Measurements from ENCODE around the gene RAF1. TPM values are rescaled to one million over a fixed set of nuclear protein-coding genes. Genes with fewer than 3 reads are reported as not detected.

Gene RAF1
- total and polyA plus RNA-seq, 2 of the 8 experiments (the other 6 are each of a cell fraction or from before 2014, with no cell fraction given), result 103 to 118 TPM

GRCh38 chr3:12591997-12592715, 71.8 kb downstream of the RAF1 start:
- Histone ChIP-seq H3K18ac (ENCODE audit: extremely low read depth, low read length) (no peak overlapping the region), H3K14ac (ENCODE audit: insufficient read length) (no peak overlapping the region), H3K27me3 (replicated peaks in 1 of 4; ENCODE audit: control insufficient read depth in 3 of 4, extremely low read depth in 1 of 4, insufficient read depth in 3 of 4, low read length in 3 of 4) (no peaks in the 10 kb centered on the region), H3K9me3 (ENCODE audit: insufficient read depth in 2 of 2, low read depth in 1 of 2, low read length in 1 of 2) (no peaks in the 10 kb centered on the region), H3K56ac (replicated peaks; ENCODE audit: insufficient read length, low read depth, low read length) (no peak overlapping the region), H3K79me2 (ENCODE audit: control insufficient read depth in 1 of 2, insufficient read depth in 2 of 2, low read length in 2 of 2) (no peaks in the 10 kb centered on the region), H2BK5ac (ENCODE audit: low read depth, low read length) (no peak overlapping the region), H2AFZ (ENCODE audit: low read length) (no peak overlapping the region), H3K27ac (ENCODE audit: low read depth, low read length) (no peak overlapping the region), H3K4me2 (ENCODE audit: insufficient read depth in 1 of 2, low read depth in 2 of 2, low read length in 2 of 2) (no peak overlapping the region), H3K23ac (ENCODE audit: insufficient read length) (no peak overlapping the region), H2AK5ac (ENCODE audit: low read depth, low read length) (no peak overlapping the region), H2BK20ac (ENCODE audit: low read length) (no peak overlapping the region), H4K20me1 (replicated peaks in 1 of 2; ENCODE audit: control insufficient read depth in 1 of 2, insufficient read depth in 2 of 2, low read length in 2 of 2) (peaks cover 0 to 5% of the 10 kb centered on the region in 2 experiments), H3K4me3 (ENCODE audit: extremely low read depth in 1 of 4, insufficient read depth in 2 of 4, low read depth in 3 of 4, low read length in 4 of 4) (no peak overlapping the region), H3K79me1 (ENCODE audit: low read depth, low read length) (no peaks in the 10 kb centered on the region; the same call in 1 of the 2 replicates), H3K4me1 (replicated peaks in 1 of 4; ENCODE audit: control insufficient read depth in 3 of 4, insufficient read depth in 4 of 4, low read length in 3 of 4) (no peaks in the 10 kb centered on the region), H2BK15ac (ENCODE audit: low read length) (no peak overlapping the region), H4K5ac (ENCODE audit: insufficient read length, low read depth, low read length) (no peak overlapping the region), H4K8ac (ENCODE audit: extremely low read depth, insufficient read depth, low read length) (no peak overlapping the region), H2BK12ac (ENCODE audit: low read depth, low read length) (no peak overlapping the region), H3K36me3 (ENCODE audit: control insufficient read depth in 2 of 4, insufficient read depth in 4 of 4, low read length in 3 of 4) (peaks cover 11 to 58% (median 43%) of the 10 kb centered on the region in 4 experiments; a peak in 7 of 8 replicates), H2BK120ac (replicated peaks; ENCODE audit: low read depth, low read length) (no peak overlapping the region), H3K9ac (replicated peaks in 1 of 4; ENCODE audit: extremely low read depth in 1 of 4, low read depth in 3 of 4, low read length in 3 of 4) (no peak overlapping the region), H4K91ac (replicated peaks; ENCODE audit: insufficient read length, low read length) (no peak overlapping the region), H3K4ac (replicated peaks; ENCODE audit: insufficient read length, low read depth, low read length) (no peak overlapping the region), H3K23me2 (ENCODE audit: low read depth, low read length) (no peaks in the 10 kb centered on the region)
- ChIA-PET CTCF (ENCODE audit: partially characterized antibody) (interaction anchor here (1.0 kb wide), 1 partner anchor 9 kb away, joined by 4 read pairs; no protein-coding TSS in a partner anchor), POLR2A (ENCODE audit: partially characterized antibody) (no interaction called here)
- DNase-seq (ENCODE audit: low read depth in 1 of 2, low spot score in 2 of 2), result no peak
- TF ChIP-seq GABPA (IDR thresholded peaks at IDR 0.05; ENCODE audit: borderline replicate concordance, insufficient read depth, low read length), result no peak
- TF ChIP-seq SP2 (IDR thresholded peaks at IDR 0.05; ENCODE audit: low read length), result no peak
- TF ChIP-seq TAF1 (IDR thresholded peaks at IDR 0.05; ENCODE audit: low read depth, low read length), result no peak
- no peak for TF ChIP-seq E2F6 (IDR thresholded peaks at IDR 0.05)
- TF ChIP-seq ZNF274 (IDR thresholded peaks at IDR 0.05; ENCODE audit: borderline replicate concordance, extremely low read depth, low read length), result no peak
- TF ChIP-seq KDM1A (IDR thresholded peaks at IDR 0.05; ENCODE audit: borderline replicate concordance, low read length), result no peak
- TF ChIP-seq MAX (IDR thresholded peaks at IDR 0.05), result no peak
- no peak for TF ChIP-seq TBP (IDR thresholded peaks at IDR 0.05; ENCODE audit: low read depth, low read length)
- 98% methylated on average over 4 of the region's 4 CpGs; no CpG with 5 or more reads in 1 of the 2 experiments for WGBS, 2 experiments (ENCODE audit: extremely low coverage in 1 of 2, insufficient coverage in 1 of 2, insufficient read length in 1 of 2, insufficient replicate concordance in 2 of 2, low coverage in 1 of 2, low lambda C conversion rate in 2 of 2, missing lambda C conversion rate in 1 of 2)
- no peak for FAIRE-seq
